CD4-positive, alpha-beta T cell treated with Interferon gamma for 1 hour (primary cell): ENCODE results near the gene KLF8.
"Not testable (repeated sequence)": the region's sequence is repeated elsewhere in the genome, so short reads cannot be mapped to it uniquely, and the experiment has no call there.

Experiments
- DNase-seq: peaks from one replicate; pipeline ENCODE4 v3.0.0-alpha.2; 2020

The KLF8 gene

DNA sequence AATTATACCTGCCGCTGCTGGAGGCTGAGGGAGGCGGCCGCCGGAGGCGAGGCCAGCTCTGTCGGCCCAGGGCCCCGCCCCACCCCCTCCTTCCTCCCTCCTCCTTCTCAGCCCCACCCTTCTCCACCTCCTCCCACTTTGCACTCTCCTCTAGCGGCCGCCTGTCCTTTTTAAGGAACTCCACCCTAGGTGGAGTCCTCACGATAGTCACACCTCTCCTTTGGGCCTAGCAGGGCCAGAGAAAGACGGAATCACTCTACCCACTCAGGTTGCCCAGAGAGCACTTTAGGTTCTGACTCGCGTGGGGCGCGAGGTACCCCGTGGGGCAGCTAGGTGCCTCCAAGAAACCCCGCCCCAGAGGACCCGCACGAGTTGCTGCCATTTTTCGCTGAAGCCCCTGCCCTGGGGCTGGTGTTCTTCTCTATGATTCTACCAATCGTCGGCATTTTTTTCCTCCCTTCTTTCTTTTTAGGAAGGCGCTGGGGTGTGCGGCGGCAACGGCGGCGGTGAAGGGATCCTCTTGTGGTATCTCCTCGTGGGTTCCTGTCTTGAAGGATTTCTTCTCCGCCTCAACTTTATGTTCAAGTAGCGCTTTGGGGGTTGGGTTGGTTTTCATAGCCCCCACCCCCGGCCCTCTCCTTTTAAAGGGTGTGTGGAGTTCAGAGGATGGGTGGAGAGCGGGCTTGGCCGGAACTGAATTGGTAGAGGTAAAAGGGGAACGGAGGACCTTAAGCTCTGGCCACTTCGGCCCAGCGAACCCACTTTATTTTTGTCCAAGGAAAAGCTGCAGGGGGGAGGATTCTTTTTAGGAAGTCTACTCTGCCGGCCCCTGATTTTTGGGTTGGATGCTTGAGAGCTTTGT is at the start of gene KLF8:
Gene KLF8 (plus strand): TSS at position 136 of the 862 bp plus-strand sequence. CDS start 979 bp downstream, outside the sequence.
- DNase-seq = peak; percentile 25

GRCh38 chrX:56206945-56207344 is 25.2 kb upstream of the KLF8 start:
- not testable (repeated sequence) for DNase-seq

DNA sequence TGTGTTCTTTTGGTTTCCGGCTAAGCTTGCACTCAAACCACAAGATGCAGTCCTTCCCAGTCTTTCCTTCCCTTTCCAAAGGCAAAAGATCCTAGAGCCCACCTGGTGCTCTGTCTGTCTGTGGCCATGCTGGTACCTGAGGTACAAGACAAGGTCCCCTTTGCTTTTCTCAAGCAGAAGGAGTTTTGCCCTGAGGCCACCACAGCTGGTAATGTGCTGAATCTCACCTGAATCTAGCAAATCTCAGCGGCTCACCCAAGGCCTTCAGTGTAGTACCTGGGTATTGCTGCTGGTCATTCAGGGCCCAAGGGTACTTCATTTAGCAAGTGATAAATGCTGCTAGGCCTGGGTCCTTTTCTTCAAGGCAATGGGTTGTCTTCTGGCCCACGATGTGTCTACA is 20.5 kb upstream of the KLF8 start:
- no peak for DNase-seq

DNA sequence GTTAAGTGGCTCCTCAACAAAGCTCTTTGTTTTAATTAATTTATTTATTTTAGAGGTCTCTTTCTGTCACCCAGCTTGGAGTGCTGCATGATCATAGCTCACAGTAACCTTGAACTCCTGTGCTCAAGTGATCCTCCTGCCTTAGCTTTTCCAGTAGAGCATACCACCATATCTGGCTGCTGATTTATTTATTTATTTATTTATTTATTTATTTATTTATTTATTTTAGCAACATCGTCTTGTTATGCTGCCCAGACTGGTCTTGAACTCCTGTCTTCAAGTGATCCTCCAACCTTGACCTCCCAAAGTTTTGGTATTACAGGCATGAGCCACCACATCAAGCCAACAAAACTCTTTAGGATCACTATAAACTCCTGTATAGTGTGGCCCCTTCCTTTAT is 15.8 kb upstream of the KLF8 start:
- no peak for DNase-seq

DNA sequence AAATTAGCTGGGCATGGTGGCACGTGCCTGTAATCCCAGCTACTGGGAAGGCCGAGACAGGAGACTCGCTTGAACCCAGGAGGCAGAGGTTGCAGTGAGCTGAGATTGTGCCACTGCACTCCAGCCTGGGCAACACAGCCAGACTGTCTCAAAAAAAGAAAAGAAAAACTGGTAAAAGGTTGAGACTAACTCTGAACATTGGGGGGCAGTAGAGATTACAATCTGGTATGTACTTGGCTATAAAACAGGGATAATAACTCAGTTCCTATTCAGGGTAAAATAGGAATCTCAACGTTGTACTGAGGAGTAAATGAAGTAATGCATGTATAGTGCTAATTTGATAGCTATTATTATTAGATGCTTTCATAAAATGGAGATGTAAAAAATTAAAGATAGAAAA is 12.5 kb upstream of the KLF8 start:
- DNase-seq = no peak

DNA sequence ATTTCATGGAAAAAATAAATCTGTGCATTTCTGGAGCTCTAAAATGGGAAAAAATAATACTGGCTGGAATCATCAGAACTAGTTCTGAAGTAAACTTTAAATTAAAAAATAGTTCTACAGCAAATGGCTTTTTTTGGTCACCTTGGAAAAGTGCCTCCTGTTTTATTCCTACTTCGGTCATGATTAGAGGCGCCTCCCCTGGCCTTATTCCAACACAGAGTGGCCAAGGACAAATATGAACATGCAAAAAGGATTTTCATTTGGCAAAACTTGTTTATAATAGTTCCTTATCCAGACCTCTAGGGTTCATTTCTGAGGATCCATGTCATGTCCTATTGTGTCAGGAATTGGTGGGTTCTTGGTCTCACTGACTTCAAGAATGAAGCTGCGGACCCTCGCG is 11.1 kb upstream of the KLF8 start:
- no peak for DNase-seq

DNA sequence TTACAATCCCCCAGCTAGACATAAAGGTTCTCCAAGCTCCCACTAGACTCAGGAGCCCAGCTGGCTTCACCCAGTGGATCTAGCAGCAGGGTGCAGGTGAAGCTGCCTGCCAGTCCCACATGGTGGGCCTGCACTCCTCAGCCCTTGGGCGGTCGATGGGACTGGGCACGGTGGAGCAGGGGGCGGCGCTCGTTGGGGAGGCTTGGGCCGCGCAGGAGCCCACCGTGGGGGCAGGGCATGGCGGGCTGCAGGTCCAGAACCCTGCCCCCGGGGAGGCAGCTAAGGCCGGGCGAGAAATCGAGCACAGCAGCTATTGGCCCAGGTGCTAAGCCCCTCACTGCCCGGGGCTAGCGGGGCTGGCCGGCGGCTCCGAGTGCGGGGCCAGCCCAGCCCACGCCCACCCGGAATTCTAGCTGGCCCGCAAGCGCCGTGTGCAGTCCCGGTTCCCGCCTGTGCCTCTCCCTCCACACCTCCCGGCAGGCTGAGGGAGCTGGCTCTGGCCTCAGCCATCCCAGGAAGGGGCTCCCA is 9.6 kb upstream of the KLF8 start:
- no peak for DNase-seq

GRCh38 chrX:56226980-56227379 is 5.2 kb upstream of the KLF8 start:
- no peak for DNase-seq

- no peak for DNase-seq
Observed at GRCh38 chrX:56228914-56229313, 3.2 kb upstream of the KLF8 start.

DNA sequence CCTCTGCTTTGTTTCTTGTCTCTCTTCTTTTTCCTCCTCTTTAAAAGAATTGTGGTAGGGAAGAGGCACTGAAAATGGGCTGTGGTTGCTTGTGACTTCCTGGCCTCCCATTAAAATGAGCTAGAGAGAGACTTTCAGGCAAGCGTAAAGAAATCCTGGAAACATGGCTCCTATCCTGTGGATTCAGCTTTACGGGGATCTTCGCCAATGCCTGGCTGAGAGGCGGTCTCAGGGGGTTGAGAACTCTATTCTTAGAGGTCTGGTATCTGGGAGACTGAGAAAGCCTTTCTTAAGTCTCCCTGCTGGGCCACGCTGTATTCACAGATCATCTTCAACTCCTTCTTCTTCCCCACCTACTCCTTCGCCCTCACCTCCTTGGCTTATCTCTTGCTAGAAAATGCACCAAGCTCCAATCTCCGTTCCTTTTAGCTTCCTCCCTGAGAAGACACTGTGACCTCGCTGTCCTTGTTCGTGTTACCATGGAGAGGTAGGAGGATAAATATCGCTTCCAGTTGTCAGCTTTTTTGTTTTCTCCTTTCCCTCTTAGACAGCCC is 542 bp upstream of the KLF8 start:
- no peak for DNase-seq

DNA sequence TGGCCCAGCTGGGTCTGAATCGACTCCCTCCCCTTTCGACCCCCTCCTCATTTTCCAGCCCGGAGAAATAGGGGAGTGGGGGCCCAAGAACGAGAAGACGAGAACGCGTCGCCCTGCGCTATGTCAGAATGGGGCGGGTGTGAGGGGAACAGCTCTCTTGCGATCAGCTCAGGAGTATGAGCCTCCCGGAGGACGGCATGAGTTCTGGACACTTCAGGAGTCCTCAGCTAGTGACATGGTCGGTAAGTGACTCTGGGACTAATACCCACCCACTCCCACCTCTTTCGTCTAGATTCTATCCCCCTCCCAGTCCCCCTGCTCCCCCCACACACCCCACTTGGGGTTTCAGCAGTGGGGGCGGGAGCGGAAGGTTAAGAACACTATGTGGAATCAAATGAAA is 944 bp downstream of the KLF8 start:
- no peak for DNase-seq

- DNase-seq = no peak
Observed at GRCh38 chrX:56233682-56234081, 1.5 kb downstream of the KLF8 start.

DNA sequence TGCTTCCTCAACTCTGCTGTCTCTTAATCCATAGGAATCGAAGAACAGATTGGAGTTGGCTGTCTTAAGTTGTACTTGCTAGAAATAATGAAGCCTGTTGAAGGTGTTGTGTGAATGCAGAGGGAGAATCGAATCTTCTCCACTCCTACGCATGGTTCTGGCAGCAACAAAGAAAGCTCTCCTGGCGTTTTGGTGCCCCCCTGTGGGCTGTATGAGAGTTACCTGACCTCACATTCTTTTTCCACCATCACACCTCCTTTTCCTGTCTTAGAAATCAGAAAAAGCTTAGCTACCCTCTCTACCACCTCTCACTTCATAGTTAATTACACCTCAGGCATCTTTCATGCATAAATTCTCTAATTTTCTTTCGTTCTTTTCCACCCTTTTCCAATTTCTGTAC is 16.3 kb downstream of the KLF8 start:
- DNase-seq = peak; percentile 39

DNA sequence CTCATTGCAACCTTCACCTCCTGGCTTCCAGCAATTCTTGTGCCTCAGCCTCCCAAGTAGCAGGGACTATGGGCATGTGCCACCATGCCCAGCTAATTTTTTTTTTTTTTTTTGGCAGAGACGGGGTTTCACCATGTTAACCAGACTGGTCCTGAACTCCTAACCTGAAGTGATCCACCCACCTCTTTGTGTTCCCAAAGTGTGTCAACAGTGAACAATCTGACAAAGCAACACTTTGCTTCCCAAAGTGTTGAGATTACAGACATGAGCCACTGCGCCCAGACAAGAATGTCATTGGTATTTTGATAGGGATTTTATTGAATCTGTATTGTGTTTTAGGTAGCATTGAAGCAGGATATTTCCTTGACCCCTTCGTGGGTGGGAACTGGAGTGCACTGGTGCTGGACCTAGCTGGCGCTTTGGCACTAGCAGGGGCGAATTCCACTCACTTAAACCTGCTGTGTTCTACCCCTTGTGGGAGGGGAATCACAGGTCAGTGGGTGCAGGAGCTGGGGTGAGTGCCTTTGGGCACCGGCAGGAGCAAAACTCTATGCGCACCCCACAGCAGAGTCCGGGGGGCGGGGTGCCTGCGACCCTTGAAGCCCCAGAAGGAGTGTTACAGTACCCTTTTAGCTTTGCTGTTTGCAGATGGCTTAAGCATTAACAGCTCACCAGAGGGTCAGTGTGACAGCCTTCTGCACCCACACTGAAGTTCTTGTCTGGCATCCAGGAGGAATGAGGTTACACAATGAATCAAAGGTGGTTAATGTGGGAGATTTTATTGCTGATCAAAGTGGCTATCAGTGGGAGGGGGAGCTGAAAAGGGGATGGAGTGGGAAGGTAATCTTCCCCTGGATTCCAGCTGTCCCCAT is 21.9 kb downstream of the KLF8 start:
- no peak for DNase-seq

DNA sequence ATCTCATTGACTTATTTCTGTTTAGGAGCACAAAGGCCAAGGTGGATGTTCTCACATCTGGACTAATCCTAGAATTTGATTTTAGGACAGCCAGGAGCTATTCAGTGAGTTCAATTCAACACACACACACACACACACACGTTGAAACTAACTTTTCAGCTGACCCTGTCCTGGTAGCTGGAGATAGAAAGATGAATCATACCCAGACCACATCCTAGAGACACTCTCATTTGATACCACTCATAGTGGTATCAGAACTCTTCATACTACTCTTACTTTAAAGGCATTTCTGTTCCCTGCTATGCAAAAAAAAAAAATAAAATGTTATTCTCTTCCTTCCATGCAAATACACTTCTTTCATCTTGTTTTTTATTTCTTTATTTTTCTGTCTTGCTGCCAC is 36.7 kb downstream of the KLF8 start:
- DNase-seq = no peak

DNA sequence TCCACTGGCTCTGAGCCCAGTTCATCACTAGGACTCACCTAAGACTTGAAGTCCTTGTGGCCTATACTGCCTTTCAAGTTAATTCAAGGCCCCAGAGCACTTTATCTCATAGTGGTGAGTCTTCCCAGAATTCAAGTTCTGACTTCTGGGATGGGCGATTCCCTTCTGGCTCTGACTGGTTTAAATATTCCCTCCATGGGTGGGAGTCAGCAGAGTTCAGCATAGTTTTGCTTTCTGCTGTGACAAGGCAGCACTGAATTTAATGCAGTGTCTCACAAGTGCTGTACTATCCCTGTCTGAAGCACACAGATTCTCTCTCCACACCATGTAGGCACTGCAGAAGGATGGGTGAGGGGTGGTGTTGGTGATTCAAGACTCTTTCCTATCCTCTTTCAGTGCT is 46.5 kb downstream of the KLF8 start:
- no peak for DNase-seq

DNA sequence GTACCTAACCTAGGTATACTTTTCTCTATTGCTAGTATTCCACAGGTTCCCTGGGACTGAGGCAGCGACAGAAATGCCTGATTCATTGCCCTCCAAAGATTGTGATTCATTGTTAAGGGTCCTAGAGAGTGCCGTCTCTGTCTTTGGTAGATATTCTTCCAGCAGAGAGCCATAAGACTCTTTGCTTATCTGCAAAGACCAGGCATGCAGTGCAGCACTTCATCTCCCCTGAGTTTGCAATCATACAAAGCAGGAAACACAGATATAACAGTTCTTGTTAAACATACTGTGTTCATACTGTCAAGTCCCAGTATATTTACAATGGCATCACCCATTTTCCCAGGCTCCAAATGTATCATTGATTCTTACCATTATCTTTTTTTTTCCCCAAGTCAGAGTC is 47.7 kb downstream of the KLF8 start:
- no peak for DNase-seq

- no peak for DNase-seq
Observed at GRCh38 chrX:56281789-56282188, 49.6 kb downstream of the KLF8 start.

DNA sequence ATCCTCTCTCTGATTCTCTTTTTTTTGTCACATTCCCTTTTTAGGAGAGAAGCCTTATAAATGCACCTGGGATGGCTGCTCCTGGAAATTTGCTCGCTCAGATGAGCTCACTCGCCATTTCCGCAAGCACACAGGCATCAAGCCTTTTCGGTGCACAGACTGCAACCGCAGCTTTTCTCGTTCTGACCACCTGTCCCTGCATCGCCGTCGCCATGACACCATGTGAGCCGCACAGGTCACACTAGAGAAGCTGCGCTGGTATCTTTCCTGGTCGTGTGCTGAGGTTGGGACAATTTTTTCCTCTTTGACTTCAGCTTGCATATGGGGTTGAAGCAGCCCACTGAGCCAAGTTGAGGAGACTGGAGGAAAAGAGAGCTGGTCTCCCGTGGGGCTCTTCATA is 52.1 kb downstream of the KLF8 start:
- DNase-seq = no peak

- no peak for DNase-seq
Observed at GRCh38 chrX:56288608-56289007, 56.5 kb downstream of the KLF8 start.

- DNase-seq = no peak
Observed at GRCh38 chrX:56289449-56289848, 57.3 kb downstream of the KLF8 start.

GRCh38 chrX:56308726-56309125 is 76.6 kb downstream of the KLF8 start:
- no peak for DNase-seq

GRCh38 chrX:56309881-56310280 is 77.7 kb downstream of the KLF8 start:
- DNase-seq = no peak

GRCh38 chrX:56310581-56310980 is 78.4 kb downstream of the KLF8 start:
- DNase-seq = no peak
